GM12874 (cell line): Measurements from ENCODE around the gene TKFC.

Experiments used
- CTCF ChIP-seq: IDR thresholded peaks from 2 replicates; pipeline ENCODE4 v1.5.1; 2011; ENCODE audit warnings: low read depth, mild to moderate bottlenecking, control low read depth, low read length, moderate library complexity; ENCODE audit not compliant: insufficient read depth

TKFC gene

GRCh38 chr11:61354208-61354607 is 21.2 kb downstream of the TKFC start:
- TF ChIP-seq CTCF = no peak

- no peak for TF ChIP-seq CTCF
These were observed 23.7 kb downstream of the TKFC start for GRCh38 chr11:61356706-61357105.

GRCh38 chr11:61357233-61357893 is 24.3 kb downstream of the TKFC start:
- TF ChIP-seq CTCF = no peak

- TF ChIP-seq CTCF = no peak
These were observed 24.8 kb downstream of the TKFC start for GRCh38 chr11:61357894-61358239.

GRCh38 chr11:61358566-61358965 is 25.5 kb downstream of the TKFC start:
- TF ChIP-seq CTCF = no peak

GRCh38 chr11:61359516-61359915 is 26.5 kb downstream of the TKFC start:
- no peak for TF ChIP-seq CTCF

- TF ChIP-seq CTCF = no peak
These were observed 28.3 kb downstream of the TKFC start for GRCh38 chr11:61361237-61361740.
